Measurements from ENCODE around the gene APLP2. TPM values are rescaled to one million over a fixed set of nuclear protein-coding genes. Genes with fewer than 3 reads are reported as not detected.

The APLP2 gene
- total RNA-seq, 1 experiment from 2014 or later = 210 TPM

DNA sequence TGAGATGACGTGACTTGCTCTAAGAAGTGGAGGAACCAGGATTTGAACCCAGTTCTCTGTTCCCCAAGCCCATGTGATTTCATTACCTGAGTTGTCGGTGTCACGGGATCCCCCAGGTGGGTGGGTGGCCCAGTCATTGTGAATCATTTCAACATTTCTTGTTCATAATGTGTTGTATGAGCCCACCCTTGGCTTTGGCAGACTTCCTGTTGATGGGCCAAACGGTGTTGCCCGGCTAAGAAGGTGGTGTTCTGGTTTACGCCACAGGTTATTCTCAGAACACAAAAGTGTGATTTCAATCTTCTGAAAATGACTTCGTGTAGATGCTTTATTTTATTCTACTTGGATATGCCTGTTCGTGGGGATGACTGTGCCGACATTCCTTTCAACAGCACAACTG, 68.3 kb downstream of the APLP2 start:
- no peaks in the 10 kb centered on the region for H4K20me1 ChIP-seq (ENCODE audit: insufficient read depth)
- no peak overlapping the region for H3K9ac ChIP-seq (ENCODE audit: low read length)
- CTCF ChIA-PET = no interaction called here
- H3K27me3 ChIP-seq (ENCODE audit: insufficient read depth, low read length) = no peaks in the 10 kb centered on the region
- ATAC-seq (no peak), DNase-seq (ENCODE audit: low read depth, low spot score) (no peak)
- no peak overlapping the region for H3K4me2 ChIP-seq (ENCODE audit: low read length)
- no peaks in the 10 kb centered on the region for H3K9me2 ChIP-seq (ENCODE audit: insufficient read depth)
- intact Hi-C loops (cut with micrococcal nuclease) = no loop called here
- H3K27ac ChIP-seq (ENCODE audit: low read depth, low read length) = no peak overlapping the region
- no peak overlapping the region for H3K4me3 ChIP-seq (replicated peaks in 1 of 2; ENCODE audit: low read depth in 1 of 2, low read length in 2 of 2)
- POLR2A ChIA-PET = no interaction called here
- BruUV-seq (replicated peaks) = no TSS peak
- RAD21 ChIA-PET (ENCODE audit: low non-redundant PET in 1 of 2, low total read pairs in 2 of 2, uncharacterized antibody in 2 of 2, unreplicated experiment in 2 of 2) = no interaction called here
- TF ChIP-seq ATF3 (IDR thresholded peaks at IDR 0.05) = no peak
- no peak for TF ChIP-seq ZNF274 (IDR thresholded peaks at IDR 0.05; ENCODE audit: low read depth, low read length)
- TF ChIP-seq ELF1 (IDR thresholded peaks at IDR 0.05; ENCODE audit: borderline replicate concordance, low read depth) = no peak
- TF ChIP-seq POLR2A (IDR thresholded peaks at IDR 0.05; ENCODE audit: borderline replicate concordance, extremely low read depth, insufficient read depth, insufficient read length) = no peak
- TF ChIP-seq SIN3A (IDR thresholded peaks at IDR 0.05; ENCODE audit: low read depth) = no peak
- no peak for TF ChIP-seq EZH2 (IDR thresholded peaks at IDR 0.05)
- H3K79me2 ChIP-seq (ENCODE audit: insufficient read depth, low read length) = no peaks in the 10 kb centered on the region
- H2AFZ ChIP-seq (ENCODE audit: low read depth, low read length, poor library complexity, severe bottlenecking) = no peak overlapping the region
- H3K4me1 ChIP-seq (ENCODE audit: control insufficient read depth in 1 of 2, insufficient read depth in 2 of 2, low read length in 2 of 2) = no peaks in the 10 kb centered on the region
- H3K36me3 ChIP-seq (ENCODE audit: control insufficient read depth in 1 of 2, insufficient read depth in 2 of 2, low read length in 2 of 2) = peaks cover 24 to 27% of the 10 kb centered on the region in 2 experiments; a peak in 3 of 4 replicates
- no peaks in the 10 kb centered on the region for H3K9me3 ChIP-seq (ENCODE audit: control insufficient read depth in 1 of 2, insufficient read depth in 1 of 2, low read depth in 1 of 2, low read length in 2 of 2)

DNA sequence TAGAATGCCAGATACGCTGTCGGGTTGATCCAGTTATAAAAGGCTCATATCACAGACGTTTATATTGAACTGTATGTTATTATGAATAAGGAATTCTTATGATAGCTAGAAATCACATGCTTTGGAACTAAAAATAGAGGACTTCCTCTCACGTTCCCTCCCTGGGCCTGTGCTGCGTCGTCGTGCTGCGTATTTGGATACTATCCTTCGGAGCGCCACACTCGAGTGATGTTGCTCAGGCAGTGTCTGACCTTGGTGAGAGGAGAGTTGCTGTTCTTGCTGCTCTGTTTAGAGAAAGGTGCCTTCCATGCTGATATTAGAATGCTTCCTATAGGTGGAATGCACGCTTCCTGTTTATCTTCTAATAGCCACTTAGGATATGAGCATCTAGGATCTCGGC, 69.7 kb downstream of the APLP2 start:
- Histone ChIP-seq H2AFZ (ENCODE audit: low read depth, low read length, poor library complexity, severe bottlenecking) (no peak overlapping the region), H3K4me2 (ENCODE audit: low read length) (no peak overlapping the region), H3K9me2 (ENCODE audit: insufficient read depth) (no peaks in the 10 kb centered on the region), H3K79me2 (ENCODE audit: insufficient read depth, low read length) (no peaks in the 10 kb centered on the region), H4K20me1 (ENCODE audit: insufficient read depth) (no peaks in the 10 kb centered on the region), H3K4me1 (ENCODE audit: control insufficient read depth in 1 of 2, insufficient read depth in 2 of 2, low read length in 2 of 2) (no peaks in the 10 kb centered on the region), H3K27ac (ENCODE audit: low read depth, low read length) (no peak overlapping the region), H3K9me3 (ENCODE audit: control insufficient read depth in 1 of 2, insufficient read depth in 1 of 2, low read depth in 1 of 2, low read length in 2 of 2) (no peaks in the 10 kb centered on the region), H3K4me3 (replicated peaks in 1 of 2; ENCODE audit: low read depth in 1 of 2, low read length in 2 of 2) (no peak overlapping the region), H3K36me3 (ENCODE audit: control insufficient read depth in 1 of 2, insufficient read depth in 2 of 2, low read length in 2 of 2) (peaks cover 16 to 26% of the 10 kb centered on the region in 2 experiments; a peak in 3 of 4 replicates), H3K27me3 (ENCODE audit: insufficient read depth, low read length) (no peaks in the 10 kb centered on the region), H3K9ac (ENCODE audit: low read length) (no peak overlapping the region)
- CTCF ChIA-PET = no interaction called here
- no peak for DNase-seq (ENCODE audit: low read depth, low spot score)
- no peak for ATAC-seq
- POLR2A ChIA-PET = no interaction called here
- intact Hi-C loops (cut with micrococcal nuclease) = no loop called here
- no TSS peak for BruUV-seq (replicated peaks)
- RAD21 ChIA-PET (ENCODE audit: low non-redundant PET in 1 of 2, low total read pairs in 2 of 2, uncharacterized antibody in 2 of 2, unreplicated experiment in 2 of 2) = no interaction called here
- no peak for TF ChIP-seq TCF7L2 (IDR thresholded peaks at IDR 0.05; ENCODE audit: borderline replicate concordance, extremely low read depth, insufficient read depth, insufficient read length)
- TF ChIP-seq SIN3A (IDR thresholded peaks at IDR 0.05; ENCODE audit: low read depth) = no peak
- no peak for TF ChIP-seq POLR2A (IDR thresholded peaks at IDR 0.05; ENCODE audit: borderline replicate concordance, extremely low read depth, insufficient read depth, insufficient read length)
- no peak for TF ChIP-seq REST (IDR thresholded peaks at IDR 0.05; ENCODE audit: low read depth)
- TF ChIP-seq ZNF274 (IDR thresholded peaks at IDR 0.05; ENCODE audit: low read depth, low read length) = no peak
- TF ChIP-seq, protein P1, sequence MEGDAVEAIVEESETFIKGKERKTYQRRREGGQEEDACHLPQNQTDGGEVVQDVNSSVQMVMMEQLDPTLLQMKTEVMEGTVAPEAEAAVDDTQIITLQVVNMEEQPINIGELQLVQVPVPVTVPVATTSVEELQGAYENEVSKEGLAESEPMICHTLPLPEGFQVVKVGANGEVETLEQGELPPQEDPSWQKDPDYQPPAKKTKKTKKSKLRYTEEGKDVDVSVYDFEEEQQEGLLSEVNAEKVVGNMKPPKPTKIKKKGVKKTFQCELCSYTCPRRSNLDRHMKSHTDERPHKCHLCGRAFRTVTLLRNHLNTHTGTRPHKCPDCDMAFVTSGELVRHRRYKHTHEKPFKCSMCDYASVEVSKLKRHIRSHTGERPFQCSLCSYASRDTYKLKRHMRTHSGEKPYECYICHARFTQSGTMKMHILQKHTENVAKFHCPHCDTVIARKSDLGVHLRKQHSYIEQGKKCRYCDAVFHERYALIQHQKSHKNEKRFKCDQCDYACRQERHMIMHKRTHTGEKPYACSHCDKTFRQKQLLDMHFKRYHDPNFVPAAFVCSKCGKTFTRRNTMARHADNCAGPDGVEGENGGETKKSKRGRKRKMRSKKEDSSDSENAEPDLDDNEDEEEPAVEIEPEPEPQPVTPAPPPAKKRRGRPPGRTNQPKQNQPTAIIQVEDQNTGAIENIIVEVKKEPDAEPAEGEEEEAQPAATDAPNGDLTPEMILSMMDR (IDR thresholded peaks at IDR 0.05 in 2 of 3, conservative IDR thresholded peaks at IDR 0.05 in 1 of 3; ENCODE audit: borderline replicate concordance in 1 of 3, insufficient read depth in 1 of 3, low read depth in 2 of 3, low read length in 2 of 3) = no peak
- no peak for TF ChIP-seq EZH2 (IDR thresholded peaks at IDR 0.05)
- TF ChIP-seq ZFX (IDR thresholded peaks at IDR 0.05) = no peak
- TF ChIP-seq MAX (IDR thresholded peaks at IDR 0.05) = no peak
- no peak for TF ChIP-seq RAD21 (IDR thresholded peaks at IDR 0.05; ENCODE audit: low read depth)
- TF ChIP-seq EGR1 (IDR thresholded peaks at IDR 0.05; ENCODE audit: low read depth) = no peak
- no peak for TF ChIP-seq POLR2AphosphoS5 (IDR thresholded peaks at IDR 0.05; ENCODE audit: low read depth, low read length)
- TF ChIP-seq SP1 (IDR thresholded peaks at IDR 0.05; ENCODE audit: low read depth) = no peak
- TF ChIP-seq EZH2phosphoT487 (IDR thresholded peaks at IDR 0.05; ENCODE audit: borderline replicate concordance) = no peak
- no peak for TF ChIP-seq JUND (IDR thresholded peaks at IDR 0.05)
